Activated naive CD4-positive, alpha-beta T cell (primary cell): ENCODE results near the gene CRIP1.

Experiments
- DNase-seq, 4 experiments: peaks; one replicate each; lab custom pipeline; 2025; lab: John Stamatoyannopoulos, UW

The CRIP1 gene

DNA sequence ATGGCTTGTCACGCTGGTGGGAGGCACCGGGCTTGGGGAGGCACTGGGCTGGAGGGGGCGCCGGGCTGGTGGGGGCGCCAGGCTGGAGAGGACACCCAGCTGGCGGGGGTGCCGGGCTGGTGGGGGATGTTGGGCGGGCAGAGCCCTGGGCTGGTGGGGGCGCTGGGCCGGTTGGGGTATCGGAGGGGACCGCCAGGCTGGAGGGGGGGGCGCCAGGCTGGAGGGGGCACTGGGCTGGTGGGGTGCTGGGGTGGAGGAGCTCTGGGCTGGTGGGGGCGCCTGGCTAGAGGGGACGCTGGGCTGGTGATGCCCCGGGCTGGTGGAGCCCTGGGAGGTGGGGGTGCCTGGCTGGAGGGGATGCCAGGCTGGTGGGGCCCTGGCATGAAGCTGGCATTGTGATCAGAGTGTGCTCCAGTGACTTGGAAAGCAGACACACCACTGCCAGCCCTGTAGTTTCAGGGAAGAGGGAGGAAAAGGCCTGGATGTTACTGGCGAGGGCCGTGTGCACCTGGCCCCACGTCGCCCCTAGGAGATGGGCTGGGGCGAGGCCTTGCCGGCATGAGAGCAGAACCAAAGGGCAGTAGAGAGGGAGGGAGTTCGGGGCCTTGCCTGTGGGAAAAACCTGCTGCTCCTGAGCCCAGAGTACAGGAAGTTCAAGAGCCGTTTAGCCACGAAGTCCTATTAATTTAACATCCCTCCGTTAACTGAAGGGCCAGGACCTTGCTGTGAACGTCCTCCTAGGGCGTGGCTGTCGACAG is 17.4 kb downstream of the CRIP1 start:
- DNase-seq: no peak

DNA sequence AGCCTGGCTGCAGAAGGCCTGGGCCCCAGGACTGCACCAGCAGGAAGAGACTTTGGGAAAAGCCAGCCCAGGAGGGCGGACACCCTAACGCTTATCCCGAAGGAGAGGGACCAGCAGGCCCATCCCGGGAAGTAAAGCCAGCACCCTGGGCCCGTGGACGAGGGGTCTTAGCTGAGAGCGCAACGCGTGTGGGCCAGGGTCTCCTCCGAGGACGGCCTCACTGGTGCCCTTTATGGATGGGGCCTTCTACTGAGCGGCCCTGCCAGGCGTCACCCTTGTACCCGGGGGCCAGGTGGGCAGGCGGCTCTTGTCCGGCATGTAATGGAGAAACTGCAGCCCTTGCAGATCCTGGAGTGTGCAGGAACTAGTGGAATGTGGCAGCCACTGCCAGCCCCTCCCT is 18.4 kb downstream of the CRIP1 start:
- DNase-seq: no peak

DNA sequence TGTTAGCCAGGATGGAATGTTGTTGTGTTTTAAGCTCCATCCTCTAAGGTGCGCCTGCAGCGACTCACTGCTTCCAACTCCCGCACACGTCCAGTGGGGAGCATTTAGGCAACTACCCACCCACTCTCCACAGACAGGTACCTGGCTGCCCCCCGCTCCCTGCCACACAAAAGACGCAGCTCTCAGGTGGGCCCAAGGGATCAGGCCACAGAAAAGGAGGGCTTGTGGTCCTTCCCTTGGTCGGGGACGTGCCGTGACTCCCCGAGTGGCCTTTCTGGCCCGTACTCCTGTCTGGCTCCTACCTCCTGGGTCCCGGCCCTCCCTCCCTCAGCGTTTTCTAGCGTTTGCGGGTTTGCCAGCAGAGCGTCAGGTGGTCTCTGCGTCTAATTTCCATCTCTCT is 20.6 kb downstream of the CRIP1 start:
- no peak for DNase-seq

DNA sequence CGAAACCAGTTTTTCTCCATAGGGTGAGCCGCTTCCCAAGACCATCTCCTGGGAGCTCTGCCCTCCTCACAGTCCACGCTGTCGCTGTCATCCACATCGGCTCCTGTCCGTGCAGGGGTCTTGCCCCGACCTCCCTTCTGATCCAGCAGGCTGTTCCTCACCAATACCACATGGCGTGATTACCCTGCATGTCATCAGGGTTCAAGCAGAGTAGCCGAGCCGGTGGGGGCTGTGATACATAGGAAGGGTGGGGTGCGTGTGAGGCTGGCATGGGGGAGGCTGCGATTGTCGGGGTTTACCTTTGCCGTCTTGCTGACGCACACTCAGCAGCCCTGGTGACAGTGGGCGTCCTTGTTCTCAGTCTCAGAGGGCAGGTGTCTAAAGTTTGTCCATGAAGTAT is 21.4 kb downstream of the CRIP1 start:
- DNase-seq: no peak

DNA sequence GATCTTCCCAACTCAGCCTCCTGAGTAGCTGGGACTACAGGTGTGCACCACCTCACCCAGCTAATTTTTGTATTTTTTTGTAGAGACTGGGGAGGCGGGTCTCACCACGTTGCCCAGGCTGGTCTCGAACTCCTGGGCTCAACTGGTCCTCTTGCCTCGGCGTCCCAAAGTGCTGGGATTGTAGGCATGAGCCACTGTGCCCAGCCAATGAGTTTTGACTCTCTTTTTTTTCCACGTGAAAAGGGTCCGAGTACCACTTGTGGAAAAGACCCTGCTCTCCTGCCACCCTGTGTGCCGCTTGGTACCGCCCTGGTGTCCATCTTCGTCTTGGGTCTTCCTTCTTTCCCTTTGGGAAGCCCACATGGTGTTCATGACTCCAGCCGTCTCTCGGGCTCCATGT is 21.9 kb downstream of the CRIP1 start:
- DNase-seq: no peak

DNA sequence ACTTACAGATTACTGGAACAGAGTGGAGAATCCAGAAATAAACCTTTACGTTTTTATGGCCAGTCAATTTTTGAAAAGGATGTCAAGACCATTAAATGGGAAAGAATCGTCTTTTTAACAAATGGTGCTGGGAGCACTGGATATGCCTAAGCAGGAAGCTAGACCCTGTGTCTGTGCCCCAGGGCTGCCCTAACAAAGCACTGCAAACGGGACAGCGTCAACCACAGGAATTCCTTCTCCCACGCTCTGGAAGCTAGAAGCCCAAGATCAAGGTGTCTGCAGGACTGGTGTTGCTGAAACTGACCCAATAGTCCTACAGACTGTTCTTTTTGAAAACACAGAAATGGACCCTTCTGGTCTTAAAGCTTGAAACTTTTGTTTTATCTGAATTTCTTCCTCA is 30.4 kb downstream of the CRIP1 start:
- no peak for DNase-seq

DNA sequence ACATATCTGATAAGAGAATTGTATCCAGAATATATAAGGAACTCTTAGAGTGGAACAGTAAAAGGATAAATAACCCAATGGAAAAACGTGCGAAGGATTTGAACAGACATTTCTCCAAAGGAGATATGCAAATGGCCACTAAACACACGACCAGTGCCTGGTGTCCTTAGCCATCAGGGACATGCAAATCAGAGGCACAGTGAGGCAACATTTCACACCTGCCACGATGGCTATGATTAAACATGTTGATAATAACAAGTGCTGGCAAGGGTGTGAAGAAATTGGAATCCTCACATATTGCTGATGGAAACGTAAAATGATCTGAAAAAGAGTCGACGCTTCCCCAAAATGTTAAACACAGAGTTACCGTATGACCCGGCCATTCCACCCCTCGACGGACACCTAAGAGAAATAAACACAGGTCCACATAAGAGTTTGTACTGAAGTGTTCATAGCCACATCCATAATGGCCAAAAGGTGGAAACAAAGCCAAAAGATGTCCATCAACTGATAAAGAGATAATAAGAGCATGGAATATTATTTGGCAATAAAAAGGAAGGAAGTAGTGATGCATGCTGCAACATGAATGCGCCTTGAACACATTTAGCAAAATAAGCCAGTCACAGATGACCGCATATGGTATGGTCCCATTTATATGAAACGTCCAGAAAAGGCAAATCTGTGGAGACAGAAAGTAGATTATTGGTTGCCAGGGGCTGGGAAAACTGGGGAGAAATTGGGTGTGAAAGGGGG is 33.4 kb downstream of the CRIP1 start:
- DNase-seq: no peak

DNA sequence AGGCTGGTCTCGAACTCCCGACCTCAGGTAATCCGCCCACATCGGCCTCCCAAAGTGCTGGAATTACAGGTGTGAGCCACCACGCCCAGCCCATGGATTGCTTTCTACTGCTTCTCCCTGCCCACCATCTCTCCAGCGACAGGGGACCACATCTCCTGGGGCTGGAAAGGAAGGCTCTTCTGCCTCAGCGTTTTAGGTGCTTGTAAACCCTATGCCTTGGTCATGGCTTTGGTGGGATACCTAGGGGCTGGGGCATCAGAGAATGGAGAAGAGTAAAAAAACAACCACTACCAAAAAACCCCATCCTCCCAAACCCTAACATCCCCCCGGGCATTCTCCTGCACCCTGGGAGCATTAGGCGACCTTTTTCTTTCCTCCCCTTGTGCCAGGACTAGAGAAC is 38.6 kb downstream of the CRIP1 start:
- DNase-seq: no peak

DNA sequence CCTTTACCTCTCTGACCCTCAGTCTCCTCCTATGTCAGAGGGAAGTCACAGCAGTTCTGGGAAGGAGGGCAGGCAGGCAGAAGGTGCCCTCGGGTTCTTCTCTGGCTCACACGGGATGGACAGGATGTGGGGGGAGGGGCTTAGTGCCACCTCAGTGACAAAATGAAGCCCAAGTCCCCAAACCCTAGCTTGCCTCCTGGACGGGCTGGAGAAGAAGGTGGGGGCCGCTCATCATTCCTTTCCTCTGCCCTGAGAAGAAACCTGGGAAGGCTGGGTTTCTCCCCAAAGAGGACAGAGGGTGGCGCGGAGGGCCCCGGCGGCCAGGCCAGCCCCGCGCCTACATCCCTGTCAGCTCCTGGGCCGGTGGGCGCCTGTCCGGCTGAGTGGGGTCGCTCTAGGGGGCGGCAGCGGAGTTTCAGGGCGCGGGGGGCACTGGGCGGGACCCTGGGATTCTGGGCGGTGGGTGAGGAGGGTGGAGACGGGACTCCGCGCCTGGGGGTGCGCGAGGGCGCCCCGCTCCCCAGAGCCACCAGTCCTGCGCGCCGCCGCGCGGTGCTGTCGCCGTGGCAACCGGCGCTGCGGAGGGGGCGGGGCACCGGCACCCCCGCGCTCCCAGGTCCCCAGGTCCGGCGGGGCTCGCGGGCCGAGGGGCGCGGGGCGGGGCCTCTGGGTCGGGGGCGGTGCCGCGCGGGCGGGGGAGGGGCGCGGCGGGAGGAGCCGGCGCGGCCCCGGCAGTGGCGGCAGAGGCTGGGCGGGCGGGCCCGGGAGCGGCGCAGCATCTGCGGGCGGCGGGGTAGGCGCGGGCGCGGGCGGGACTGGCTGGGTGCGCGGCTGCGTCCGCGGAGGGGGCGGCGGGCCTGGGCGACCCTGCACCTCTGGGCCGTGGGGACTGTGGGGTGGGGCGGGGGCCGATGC is 39.4 kb downstream of the CRIP1 start, which contains the start of gene TMEM121:
TSS of gene TMEM121 (plus strand) at position 723 of the 915 bp plus-strand sequence. CDS start 2,252 bp downstream, outside the sequence.
- peak in 1 of 4 experiments; percentile 30 for DNase-seq

DNA sequence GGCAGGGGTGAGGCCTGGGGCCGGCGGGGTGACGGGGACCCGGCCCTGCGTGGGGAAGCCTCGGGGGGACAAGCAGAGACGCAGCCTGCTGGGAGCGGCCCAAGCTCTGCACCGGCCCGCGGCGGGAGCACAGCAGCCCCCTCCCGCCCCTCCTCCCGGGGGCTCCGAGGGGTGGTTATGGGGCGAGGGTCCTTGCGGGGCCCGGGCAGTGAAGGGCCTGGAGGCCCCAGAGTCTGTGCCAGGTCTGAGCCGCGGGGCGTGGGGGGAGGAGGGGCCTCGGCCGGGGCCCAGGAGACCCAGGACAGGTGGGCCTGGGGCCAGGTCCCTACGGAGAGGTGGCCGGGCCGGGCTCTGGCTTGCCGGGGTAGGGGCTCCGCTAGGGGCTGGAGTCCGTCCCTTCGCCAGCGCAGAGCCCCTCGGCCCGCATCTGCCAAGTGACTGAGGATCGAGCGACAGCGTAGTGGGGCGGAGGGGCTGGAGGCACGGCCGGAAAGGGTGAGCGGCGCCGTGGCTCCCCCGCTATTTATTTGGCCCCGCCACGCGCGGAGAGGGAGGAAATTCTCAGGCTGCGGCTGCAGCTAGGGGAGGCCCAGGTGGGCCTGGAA is 40.2 kb downstream of the CRIP1 start:
- no peak for DNase-seq

DNA sequence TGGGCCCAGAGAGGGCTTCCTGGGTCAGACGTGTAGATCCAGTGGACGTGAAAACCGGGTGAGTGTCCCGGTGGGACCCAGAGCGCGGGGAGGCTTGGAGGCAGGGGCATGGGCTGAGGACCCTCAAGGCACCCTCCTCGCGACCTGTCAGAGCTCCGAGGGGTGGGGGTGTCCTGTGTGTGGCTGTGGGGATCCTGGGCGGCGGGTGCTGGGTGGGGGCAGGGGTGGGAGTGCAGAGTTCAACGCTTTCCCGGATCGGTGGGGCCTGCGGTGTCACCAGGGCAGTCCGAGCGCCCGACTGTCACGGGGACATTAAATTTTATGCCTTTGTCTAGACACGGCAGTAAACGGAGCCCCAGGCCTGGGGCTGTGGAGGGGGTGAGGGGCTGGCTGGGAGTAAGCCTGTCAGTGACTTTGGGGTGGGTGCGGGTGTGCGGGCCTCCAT is 40.7 kb downstream of the CRIP1 start:
- DNase-seq: no peak

DNA sequence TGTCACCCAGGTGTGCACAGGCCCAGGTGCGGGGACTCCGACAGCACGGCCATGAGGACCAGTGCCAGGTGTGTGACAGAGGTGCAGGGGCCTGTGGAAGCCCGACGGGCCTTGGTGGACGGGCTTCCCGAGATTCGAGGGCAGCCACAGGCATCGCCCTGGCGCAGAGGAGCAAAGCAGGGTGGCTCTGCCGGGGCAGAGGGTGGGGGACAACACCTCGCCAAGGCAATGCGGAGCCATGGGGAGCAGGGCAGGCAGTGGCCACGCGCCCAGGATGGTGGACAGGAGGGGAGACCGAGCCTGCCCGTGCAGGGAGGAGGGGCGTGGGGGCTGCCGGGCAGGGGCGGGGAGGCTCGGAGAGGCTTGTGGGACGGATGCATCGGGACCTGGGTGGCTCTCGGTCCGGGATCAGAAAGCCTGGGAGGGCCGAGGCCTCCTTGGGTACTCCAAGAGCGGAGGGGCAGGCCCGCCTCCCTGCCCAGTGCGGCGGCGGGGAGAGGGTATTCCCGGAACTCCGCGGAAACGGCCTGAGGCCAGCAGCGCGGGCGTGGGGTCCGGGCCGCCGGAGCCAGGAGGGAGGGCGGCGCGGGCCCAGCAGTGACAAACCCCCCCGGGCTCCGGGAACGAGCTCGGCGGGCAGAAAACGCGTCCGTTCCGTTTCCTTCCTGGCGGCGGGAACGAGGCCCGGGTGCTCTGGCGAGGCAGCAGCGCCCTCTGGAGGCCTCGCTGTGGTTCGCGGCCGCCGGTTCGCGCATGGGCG is 41.3 kb downstream of the CRIP1 start:
- peak; percentile 61 to 75 (median 71) for DNase-seq

DNA sequence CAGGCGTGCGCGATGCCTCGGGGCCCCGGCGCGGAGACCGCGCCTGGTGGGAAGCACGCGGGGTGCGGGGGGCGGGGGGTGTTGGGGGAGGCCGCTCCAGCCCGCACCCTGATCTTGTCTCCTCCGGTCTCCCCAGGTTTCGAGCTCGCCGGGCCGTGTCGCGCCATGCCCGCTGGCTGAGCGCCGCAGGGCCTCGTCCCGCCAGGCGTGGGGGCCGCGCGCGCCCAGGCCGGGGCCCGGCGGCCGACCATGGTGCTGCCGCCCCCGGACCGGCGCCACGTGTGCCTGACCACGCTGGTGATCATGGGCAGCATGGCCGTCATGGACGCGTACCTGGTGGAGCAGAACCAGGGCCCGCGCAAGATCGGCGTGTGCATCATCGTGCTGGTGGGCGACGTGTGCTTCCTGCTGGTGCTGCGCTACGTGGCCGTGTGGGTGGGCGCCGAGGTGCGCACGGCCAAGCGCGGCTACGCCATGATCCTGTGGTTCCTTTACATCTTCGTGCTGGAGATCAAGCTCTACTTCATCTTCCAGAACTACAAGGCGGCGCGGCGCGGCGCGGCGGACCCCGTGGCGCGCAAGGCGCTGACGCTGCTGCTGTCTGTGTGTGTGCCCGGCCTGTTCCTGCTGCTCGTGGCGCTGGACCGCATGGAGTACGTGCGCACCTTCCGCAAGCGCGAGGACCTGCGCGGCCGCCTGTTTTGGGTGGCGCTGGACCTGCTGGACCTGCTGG is 42.1 kb downstream of the CRIP1 start:
- peak in 1 of 4 experiments; percentile 34 for DNase-seq

DNA sequence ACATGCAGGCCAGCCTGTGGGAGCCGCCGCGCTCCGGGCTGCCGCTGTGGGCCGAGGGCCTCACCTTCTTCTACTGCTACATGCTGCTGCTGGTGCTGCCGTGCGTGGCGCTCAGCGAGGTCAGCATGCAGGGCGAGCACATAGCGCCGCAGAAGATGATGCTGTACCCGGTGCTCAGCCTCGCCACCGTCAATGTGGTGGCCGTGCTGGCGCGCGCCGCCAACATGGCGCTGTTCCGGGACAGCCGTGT is 42.6 kb downstream of the CRIP1 start:
- no peak for DNase-seq

DNA sequence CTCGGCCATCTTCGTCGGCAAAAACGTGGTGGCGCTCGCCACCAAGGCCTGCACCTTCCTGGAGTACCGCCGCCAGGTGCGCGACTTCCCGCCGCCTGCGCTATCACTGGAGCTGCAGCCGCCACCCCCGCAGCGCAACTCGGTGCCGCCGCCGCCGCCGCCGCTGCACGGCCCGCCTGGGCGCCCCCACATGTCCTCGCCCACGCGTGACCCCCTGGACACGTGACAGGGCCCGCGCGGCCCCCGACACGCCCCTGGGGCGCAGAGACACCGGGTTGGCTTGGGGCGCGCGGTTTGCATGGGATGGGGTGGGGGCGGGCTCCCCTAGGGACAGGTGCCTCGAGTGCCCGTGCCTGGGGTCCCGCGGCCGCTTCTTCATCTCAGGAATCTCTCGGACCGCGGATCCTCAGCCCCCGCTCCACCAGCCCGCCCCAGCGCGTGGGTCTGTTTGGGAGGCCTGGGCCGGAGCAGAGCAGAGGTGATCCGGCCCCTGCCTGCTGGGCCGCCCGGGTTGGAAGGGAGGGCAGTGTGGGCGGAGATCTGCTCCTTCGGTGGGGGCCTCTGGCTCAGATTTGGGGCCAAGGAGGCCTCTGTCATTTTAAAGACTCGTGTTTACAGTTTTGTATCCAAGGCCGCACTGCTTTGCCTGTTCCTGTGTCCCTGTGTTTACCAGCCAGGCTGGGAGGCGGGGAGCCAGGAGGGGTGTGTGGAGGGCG is 43.0 kb downstream of the CRIP1 start:
- no peak for DNase-seq

DNA sequence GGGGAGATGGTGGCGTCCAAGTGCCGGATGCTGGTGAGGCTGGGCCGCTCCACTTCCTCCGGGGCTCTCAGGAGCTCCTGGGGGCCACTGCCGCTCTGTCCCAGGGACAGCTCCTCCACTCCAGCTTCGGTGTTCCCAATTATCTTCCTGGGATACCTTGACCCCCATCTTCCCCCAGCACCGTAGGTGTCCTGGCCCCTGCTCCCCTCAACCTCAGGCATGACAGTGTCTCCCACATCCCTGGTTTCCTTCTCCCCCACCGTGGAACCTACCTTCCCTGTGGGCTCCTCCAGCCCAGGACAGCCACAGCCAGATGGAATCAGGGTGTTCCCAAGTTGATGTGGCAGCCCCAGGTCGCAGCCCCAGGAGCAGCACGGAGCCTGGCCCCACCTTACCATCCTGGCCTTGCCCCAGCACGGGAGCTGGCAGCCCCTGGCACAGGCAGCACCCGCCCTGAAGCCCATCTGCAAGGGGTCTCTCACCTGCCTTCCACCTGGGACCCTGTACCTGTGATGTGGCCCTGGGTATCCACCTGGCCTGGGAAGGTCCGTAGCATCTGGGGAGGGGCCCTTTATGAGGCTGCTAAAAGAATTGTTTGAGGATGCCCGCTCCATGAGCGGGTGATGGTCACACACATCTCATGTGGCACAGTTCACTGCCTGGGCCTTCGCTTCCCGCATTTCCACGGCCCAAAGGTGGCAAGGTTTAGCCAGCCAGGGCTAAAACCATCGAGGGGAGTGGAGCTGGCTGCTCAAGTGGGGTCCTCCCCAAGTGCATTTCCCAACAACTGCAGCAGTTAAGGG is 43.8 kb downstream of the CRIP1 start:
- DNase-seq: no peak

DNA sequence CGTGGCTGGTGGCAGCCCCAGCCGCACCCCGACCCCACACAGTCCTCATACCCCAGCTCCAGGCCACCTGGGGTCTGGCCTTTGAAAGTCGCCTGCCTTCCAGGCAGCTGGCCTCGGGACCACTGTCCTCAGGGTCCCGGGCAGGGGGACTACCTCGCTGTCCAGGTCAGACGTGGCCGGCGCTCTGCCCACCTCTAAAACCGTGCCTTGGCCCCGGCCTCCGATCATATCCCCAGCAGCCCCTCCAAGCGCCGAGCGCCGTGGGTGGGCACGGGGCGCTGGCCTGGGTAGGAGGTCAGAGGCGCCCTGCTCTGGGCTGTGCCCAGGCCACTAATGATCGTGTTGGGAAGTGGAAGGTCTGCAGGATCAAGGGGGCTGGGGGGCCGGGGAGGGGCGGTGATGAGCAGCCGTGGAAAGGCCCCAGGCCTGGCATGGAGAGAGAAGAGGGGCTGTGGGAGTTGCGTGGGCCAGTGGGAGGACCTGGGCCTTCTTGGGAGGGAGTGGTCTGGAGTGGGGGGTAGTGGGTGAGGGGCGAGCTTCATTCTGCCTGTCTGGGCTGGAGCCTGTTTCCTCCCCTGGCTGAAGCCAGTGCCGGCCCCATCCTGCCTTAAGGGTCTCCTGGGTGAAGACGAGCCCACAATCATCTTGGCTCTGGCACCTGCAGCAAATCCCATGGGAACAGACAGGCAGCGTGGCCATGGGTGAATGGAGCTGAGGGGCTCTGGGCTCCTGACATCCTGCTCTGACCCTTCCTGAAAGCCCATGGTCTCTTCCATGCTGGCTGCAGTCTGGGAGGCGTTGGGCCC is 44.6 kb downstream of the CRIP1 start:
- DNase-seq: no peak

DNA sequence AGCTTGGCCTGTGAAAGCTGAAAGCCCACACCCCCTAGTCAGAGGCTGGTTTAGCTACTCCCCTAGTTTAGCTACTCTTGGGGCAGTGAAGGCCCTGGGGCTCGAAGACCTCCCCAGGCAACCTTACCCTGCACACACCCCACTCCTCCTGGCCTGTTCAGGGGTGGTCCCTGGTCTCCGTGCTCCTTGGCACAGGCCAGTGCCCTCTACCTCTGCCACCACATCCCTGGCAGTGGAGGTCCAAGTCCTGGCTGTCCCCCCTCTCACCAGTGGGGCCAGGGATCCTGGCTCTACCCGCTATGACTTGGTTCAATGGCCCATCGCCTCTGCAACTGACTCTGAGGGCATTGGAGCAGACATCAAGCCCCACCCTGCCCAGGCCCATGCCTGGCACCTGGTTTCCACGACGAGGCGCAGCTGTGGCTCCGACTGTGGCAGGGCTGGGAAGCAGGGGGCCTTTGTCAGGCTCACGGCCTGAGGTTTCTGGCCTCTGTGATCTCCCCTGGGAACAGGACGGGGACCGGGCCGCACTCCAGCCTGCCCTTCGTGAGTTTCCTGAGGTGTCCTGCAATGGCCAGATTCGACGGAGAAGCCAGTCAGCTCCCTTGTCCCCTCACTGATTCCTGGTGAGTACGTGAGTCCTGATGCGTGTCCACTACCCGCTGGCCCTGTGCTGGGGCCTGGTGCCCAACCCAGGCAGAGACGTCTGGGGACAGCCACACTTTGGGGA is 45.4 kb downstream of the CRIP1 start:
- no peak for DNase-seq
